ENCODE measurements around the gene LIX1. TPM values are rescaled to one million over a fixed set of nuclear protein-coding genes. Genes with fewer than 3 reads are reported as not detected.
A peak's percentile ranks its signal among the peaks of the same experiment; 100 is the strongest.

The LIX1 gene
- total and polyA plus RNA-seq, 2 of the 13 experiments (the other 11 are each of a cell fraction or from before 2014, with no cell fraction given), result not detected

DNA sequence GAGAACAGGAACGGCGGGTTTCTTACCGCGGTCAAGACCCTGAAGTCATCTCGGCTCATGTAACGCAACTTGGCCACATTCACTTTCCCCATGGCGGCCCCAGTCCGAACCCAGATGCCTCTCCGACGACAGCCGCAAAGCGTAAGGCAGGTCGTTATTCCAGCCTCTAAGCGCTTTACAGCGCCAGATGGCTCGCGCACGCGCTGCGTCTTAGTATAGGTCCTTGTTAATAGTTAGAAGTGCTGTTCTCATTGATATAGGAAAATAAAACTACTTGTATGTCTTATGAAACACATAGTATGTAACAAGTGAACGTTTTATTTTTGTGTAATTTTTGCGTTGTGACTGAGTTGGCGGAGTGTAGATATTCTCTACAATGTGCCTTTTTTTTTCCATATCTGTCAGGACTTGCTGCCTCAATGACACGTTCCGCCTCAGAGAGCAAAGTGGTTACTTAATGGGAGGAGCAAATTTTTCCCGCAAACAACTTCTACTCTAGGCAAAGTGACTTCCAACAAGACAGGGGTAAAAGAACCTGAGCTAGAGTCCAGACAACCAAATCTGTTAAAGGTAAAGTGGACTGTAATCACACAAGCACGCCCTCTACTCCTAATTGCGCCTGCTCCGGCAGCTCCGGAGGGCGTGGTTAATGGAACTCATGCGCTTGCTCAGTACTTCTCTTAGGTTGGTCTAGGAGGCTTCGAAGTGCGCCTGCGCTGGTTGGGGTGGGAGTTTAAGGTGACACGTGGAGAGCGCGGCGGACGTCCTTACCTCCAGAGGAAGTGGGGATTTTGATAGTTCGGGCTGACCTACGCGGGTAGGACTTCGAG, 40.9 kb upstream of the LIX1 start, which contains the start of gene RIOK2 (continued):
- TF ChIP-seq MEIS1 (CRISPR knock-in tag; IDR thresholded peaks at IDR 0.05; ENCODE audit: borderline replicate concordance), result no peak
- TF ChIP-seq, protein P1, sequence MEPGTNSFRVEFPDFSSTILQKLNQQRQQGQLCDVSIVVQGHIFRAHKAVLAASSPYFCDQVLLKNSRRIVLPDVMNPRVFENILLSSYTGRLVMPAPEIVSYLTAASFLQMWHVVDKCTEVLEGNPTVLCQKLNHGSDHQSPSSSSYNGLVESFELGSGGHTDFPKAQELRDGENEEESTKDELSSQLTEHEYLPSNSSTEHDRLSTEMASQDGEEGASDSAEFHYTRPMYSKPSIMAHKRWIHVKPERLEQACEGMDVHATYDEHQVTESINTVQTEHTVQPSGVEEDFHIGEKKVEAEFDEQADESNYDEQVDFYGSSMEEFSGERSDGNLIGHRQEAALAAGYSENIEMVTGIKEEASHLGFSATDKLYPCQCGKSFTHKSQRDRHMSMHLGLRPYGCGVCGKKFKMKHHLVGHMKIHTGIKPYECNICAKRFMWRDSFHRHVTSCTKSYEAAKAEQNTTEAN (CRISPR knock-in tag; conservative IDR thresholded peaks at IDR 0.05), result peak; percentile 85
- TF ChIP-seq, protein P2, sequence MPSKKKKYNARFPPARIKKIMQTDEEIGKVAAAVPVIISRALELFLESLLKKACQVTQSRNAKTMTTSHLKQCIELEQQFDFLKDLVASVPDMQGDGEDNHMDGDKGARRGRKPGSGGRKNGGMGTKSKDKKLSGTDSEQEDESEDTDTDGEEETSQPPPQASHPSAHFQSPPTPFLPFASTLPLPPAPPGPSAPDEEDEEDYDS (CRISPR knock-in tag; IDR thresholded peaks at IDR 0.05), result peak; percentile 67; the same call in 1 of the 2 replicates
- TF ChIP-seq MIER3 (CRISPR knock-in tag; IDR thresholded peaks at IDR 0.05; ENCODE audit: borderline replicate concordance), result peak; percentile 72; the same call in 1 of the 2 replicates
- 0 out of 2 replicates have a peak, but pooled peaks have one; percentile 57 for TF ChIP-seq ZNF549 (CRISPR knock-in tag; IDR thresholded peaks at IDR 0.05)
- TF ChIP-seq CAMTA2 (CRISPR knock-in tag; IDR thresholded peaks at IDR 0.05; ENCODE audit: borderline replicate concordance), result no peak; the same call in 1 of the 2 replicates
- peak; percentile 96; the same call in 1 of the 2 replicates for TF ChIP-seq ZNF879 (CRISPR knock-in tag; IDR thresholded peaks at IDR 0.05)
- TF ChIP-seq SKI (IDR thresholded peaks at IDR 0.05; ENCODE audit: partially characterized antibody), result no peak
- peak; percentile 82 for TF ChIP-seq KAT8 (CRISPR knock-in tag; IDR thresholded peaks at IDR 0.05)
- TF ChIP-seq ZNF737 (CRISPR knock-in tag; IDR thresholded peaks at IDR 0.05; ENCODE audit: borderline replicate concordance), result peak; percentile 43; the same call in 1 of the 2 replicates
- TF ChIP-seq, protein P3, sequence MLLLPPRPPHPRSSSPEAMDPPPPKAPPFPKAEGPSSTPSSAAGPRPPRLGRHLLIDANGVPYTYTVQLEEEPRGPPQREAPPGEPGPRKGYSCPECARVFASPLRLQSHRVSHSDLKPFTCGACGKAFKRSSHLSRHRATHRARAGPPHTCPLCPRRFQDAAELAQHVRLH (CRISPR knock-in tag; IDR thresholded peaks at IDR 0.05; ENCODE audit: borderline replicate concordance, low read depth), result peak; percentile 81; the same call in 1 of the 2 replicates
- TF ChIP-seq PRMT3 (CRISPR knock-in tag; IDR thresholded peaks at IDR 0.05; ENCODE audit: borderline replicate concordance, low read depth), result no peak
- TF ChIP-seq ZNF678 (CRISPR knock-in tag; IDR thresholded peaks at IDR 0.05), result no peak
- TF ChIP-seq ZNF619 (CRISPR knock-in tag; IDR thresholded peaks at IDR 0.05), result no peak
- TF ChIP-seq FOXM1 (CRISPR knock-in tag; IDR thresholded peaks at IDR 0.05), result no peak
- TF ChIP-seq NFE2L1 (CRISPR knock-in tag; IDR thresholded peaks at IDR 0.05; ENCODE audit: borderline replicate concordance), result no peak
- peak; percentile 90; the same call in 1 of the 2 replicates for TF ChIP-seq ZNF816 (CRISPR knock-in tag; IDR thresholded peaks at IDR 0.05; ENCODE audit: borderline replicate concordance)
- no peak for TF ChIP-seq ZMYM3 (CRISPR knock-in tag; IDR thresholded peaks at IDR 0.05)
- no peak for TF ChIP-seq NR1H2 (CRISPR knock-in tag; IDR thresholded peaks at IDR 0.05; ENCODE audit: borderline replicate concordance, low read depth)
- TF ChIP-seq, protein P4, sequence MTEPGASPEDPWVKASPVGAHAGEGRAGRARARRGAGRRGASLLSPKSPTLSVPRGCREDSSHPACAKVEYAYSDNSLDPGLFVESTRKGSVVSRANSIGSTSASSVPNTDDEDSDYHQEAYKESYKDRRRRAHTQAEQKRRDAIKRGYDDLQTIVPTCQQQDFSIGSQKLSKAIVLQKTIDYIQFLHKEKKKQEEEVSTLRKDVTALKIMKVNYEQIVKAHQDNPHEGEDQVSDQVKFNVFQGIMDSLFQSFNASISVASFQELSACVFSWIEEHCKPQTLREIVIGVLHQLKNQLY (CRISPR knock-in tag; IDR thresholded peaks at IDR 0.05), result no peak; the same call in 1 of the 2 replicates
- TF ChIP-seq ZNF788 (CRISPR knock-in tag; IDR thresholded peaks at IDR 0.05; ENCODE audit: borderline replicate concordance), result peak; percentile 74; the same call in 1 of the 2 replicates
- no peak; the same call in 1 of the 2 replicates for TF ChIP-seq ZNF790 (CRISPR knock-in tag; IDR thresholded peaks at IDR 0.05; ENCODE audit: borderline replicate concordance)
- TF ChIP-seq HCFC1 (IDR thresholded peaks at IDR 0.05; ENCODE audit: low read depth, low read length), result no peak
- TF ChIP-seq MAZ (IDR thresholded peaks at IDR 0.05; ENCODE audit: borderline replicate concordance, low read depth, low read length), result no peak
- peak; percentile 62 for TF ChIP-seq MAZ (CRISPR knock-in tag; IDR thresholded peaks at IDR 0.05; ENCODE audit: low read depth)
- TF ChIP-seq MIER2 (CRISPR knock-in tag; IDR thresholded peaks at IDR 0.05), result no peak
- TF ChIP-seq ZNF557 (CRISPR knock-in tag; IDR thresholded peaks at IDR 0.05), result peak; percentile 94
- TF ChIP-seq, protein P5, sequence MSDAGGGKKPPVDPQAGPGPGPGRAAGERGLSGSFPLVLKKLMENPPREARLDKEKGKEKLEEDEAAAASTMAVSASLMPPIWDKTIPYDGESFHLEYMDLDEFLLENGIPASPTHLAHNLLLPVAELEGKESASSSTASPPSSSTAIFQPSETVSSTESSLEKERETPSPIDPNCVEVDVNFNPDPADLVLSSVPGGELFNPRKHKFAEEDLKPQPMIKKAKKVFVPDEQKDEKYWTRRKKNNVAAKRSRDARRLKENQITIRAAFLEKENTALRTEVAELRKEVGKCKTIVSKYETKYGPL (CRISPR knock-in tag; IDR thresholded peaks at IDR 0.05), result peak; percentile 88
